IMR-90 (cell line): ENCODE measurements around the gene ASTN2. TPM values are rescaled to one million over a fixed set of nuclear protein-coding genes. Genes with fewer than 3 reads are reported as not detected.

Source experiments
- ATAC-seq: fragments of 200-7000 bp; cut with Tn5 transposase; 2 replicates; pipeline ENCODE4 v1.9.1; 2020; ENCODE audit warnings: low read depth, mild to moderate bottlenecking, moderate library complexity
- BruUV-seq: library from RNA; stranded (reverse); fragments of 400-500 nt; replicated peaks from 2 replicates; lab custom pipeline; 2021; lab: Mats Ljungman, UMichigan
- CTCF ChIA-PET: fragments of 300-600 bp; formaldehyde crosslinking; extraction: SDS; loops from one replicate; lab custom pipeline; 2021; ENCODE audit warnings: antibody characterized with exemption; lab: Yijun Ruan, JAX
- POLR2A ChIA-PET: fragments of 300-600 bp; sonication (Branson Sonifier 250); formaldehyde crosslinking; loops from one replicate; lab custom pipeline; 2022; ENCODE audit warnings: antibody characterized with exemption; ENCODE audit not compliant: unreplicated experiment; lab: Charles Lee
- DNase-seq: peaks from one replicate; pipeline ENCODE4 v3.0.0; 2013
- H2AFZ ChIP-seq: replicated peaks from 2 replicates; pipeline ENCODE3; 2013; ENCODE audit warnings: low read length, mild to moderate bottlenecking; ENCODE audit not compliant: poor library complexity
- H2AK5ac ChIP-seq: 2 replicates; pipeline ENCODE4 v1.6.1; 2013; ENCODE audit warnings: low read depth, low read length, inconsistent platforms
- H2AK9ac ChIP-seq: replicated peaks from 2 replicates; pipeline ENCODE3; 2013; ENCODE audit warnings: mild to moderate bottlenecking, low read depth, low read length, moderate library complexity; ENCODE audit not compliant: poor library complexity
- H2BK120ac ChIP-seq: 2 replicates; pipeline ENCODE4 v1.6.1; 2013; ENCODE audit warnings: low read depth, low read length, inconsistent platforms
- H2BK15ac ChIP-seq: 3 replicates; pipeline ENCODE4 v1.6.1; 2013; ENCODE audit warnings: low read depth, low read length, inconsistent platforms
- H2BK20ac ChIP-seq: 2 replicates; pipeline ENCODE4 v1.6.1; 2013; ENCODE audit warnings: low read depth, mild to moderate bottlenecking, inconsistent platforms, low read length, moderate library complexity
- H2BK5ac ChIP-seq: 2 replicates; pipeline ENCODE4 v1.6.1; 2013; ENCODE audit warnings: mild to moderate bottlenecking, low read depth, low read length, inconsistent platforms; ENCODE audit not compliant: poor library complexity, severe bottlenecking
- H3K14ac ChIP-seq: replicated peaks from 2 replicates; pipeline ENCODE4 v1.6.1; 2013; ENCODE audit warnings: low read depth, low read length, inconsistent platforms
- H3K18ac ChIP-seq: 2 replicates; pipeline ENCODE4 v1.6.1; 2013; ENCODE audit warnings: low read depth, low read length, control low read depth
- H3K23ac ChIP-seq: 2 replicates; pipeline ENCODE4 v1.6.1; 2013; ENCODE audit warnings: low read depth, low read length, inconsistent platforms
- H3K27ac ChIP-seq: 2 replicates; pipeline ENCODE4 v1.5.1; 2013; ENCODE audit warnings: mild to moderate bottlenecking, control low read depth, low read length; ENCODE audit not compliant: insufficient read depth
- H3K27me3 ChIP-seq: 2 replicates; pipeline ENCODE4 v1.6.1; 2013; ENCODE audit warnings: low read length; ENCODE audit not compliant: control insufficient read depth, insufficient read depth
- H3K36me3 ChIP-seq: 2 replicates; pipeline ENCODE4 v1.6.1; 2013; ENCODE audit warnings: low read length, mixed read lengths; ENCODE audit not compliant: control insufficient read depth, insufficient read depth
- H3K4ac ChIP-seq: 2 replicates; pipeline ENCODE4 v1.6.1; 2013; ENCODE audit warnings: low read depth, low read length, inconsistent platforms
- H3K4me1 ChIP-seq: 2 replicates; pipeline ENCODE4 v1.6.1; 2013; ENCODE audit warnings: low read length, mixed read lengths; ENCODE audit not compliant: control insufficient read depth, insufficient read depth
- H3K4me2 ChIP-seq: 2 replicates; pipeline ENCODE4 v1.6.1; 2013; ENCODE audit warnings: low read depth, mild to moderate bottlenecking, control low read depth, low read length, moderate library complexity
- H3K4me3 ChIP-seq: 2 replicates; pipeline ENCODE4 v1.5.1; 2013; ENCODE audit warnings: low read depth, mild to moderate bottlenecking, control low read depth, low read length, moderate library complexity; ENCODE audit not compliant: insufficient read depth
- H3K56ac ChIP-seq: 2 replicates; pipeline ENCODE4 v1.6.1; 2013; ENCODE audit warnings: low read length, inconsistent platforms; ENCODE audit not compliant: insufficient read depth; ENCODE audit errors: extremely low read depth
- H3K79me1 ChIP-seq, 2 experiments: 2 replicates each; pipeline ENCODE4 v1.6.1; 2013; ENCODE audit warnings: low read length in 2 of 2, inconsistent platforms in 1 of 2, low read depth in 1 of 2
- H3K9ac ChIP-seq: 2 replicates; pipeline ENCODE4 v1.6.1; 2013; ENCODE audit warnings: low read depth, low read length, control low read depth
- H3K9me1 ChIP-seq: 2 replicates; pipeline ENCODE4 v1.6.1; 2013; ENCODE audit warnings: low read length, inconsistent platforms; ENCODE audit not compliant: insufficient read depth
- H3K9me3 ChIP-seq: 2 replicates; pipeline ENCODE4 v1.6.1; 2013; ENCODE audit warnings: low read length; ENCODE audit not compliant: control insufficient read depth, insufficient read depth
- H4K20me1 ChIP-seq: 2 replicates; pipeline ENCODE4 v1.6.1; 2013; ENCODE audit warnings: low read length, inconsistent platforms; ENCODE audit not compliant: insufficient read depth
- H4K5ac ChIP-seq: 2 replicates; pipeline ENCODE4 v1.6.1; 2013; ENCODE audit warnings: mild to moderate bottlenecking, low read depth, low read length, control low read depth
- H4K8ac ChIP-seq, 2 experiments: 2 replicates each; pipeline ENCODE4 v1.6.1; 2013; ENCODE audit warnings: low read depth in 2 of 2, low read length in 2 of 2, control low read depth in 1 of 2, inconsistent platforms in 1 of 2
- H4K91ac ChIP-seq: 2 replicates; pipeline ENCODE4 v1.6.1; 2013; ENCODE audit warnings: low read depth, low read length, inconsistent platforms; ENCODE audit not compliant: insufficient read depth
- CEBPB ChIP-seq: IDR thresholded peaks from 2 replicates; pipeline ENCODE4 v1.6.1; 2012; ENCODE audit warnings: low read depth, low read length, improper control_type of control experiment
- CHD1 ChIP-seq: IDR thresholded peaks from 2 replicates; pipeline ENCODE4 v1.6.1; 2012; ENCODE audit warnings: low read depth, low read length, improper control_type of control experiment
- MAFK ChIP-seq: IDR thresholded peaks from 2 replicates; pipeline ENCODE4 v1.6.1; 2012; ENCODE audit warnings: low read depth, low read length, improper control_type of control experiment
- MAZ ChIP-seq: IDR thresholded peaks from 2 replicates; pipeline ENCODE4 v1.6.1; 2012; ENCODE audit warnings: low read depth, mild to moderate bottlenecking, low read length, improper control_type of control experiment, moderate library complexity, borderline replicate concordance
- POLR2A ChIP-seq: IDR thresholded peaks from 2 replicates; pipeline ENCODE4 v1.6.1; 2012; ENCODE audit warnings: mild to moderate bottlenecking, low read depth, low read length
- RCOR1 ChIP-seq: IDR thresholded peaks from 2 replicates; pipeline ENCODE4 v1.6.1; 2012; ENCODE audit warnings: mild to moderate bottlenecking, low read length, improper control_type of control experiment; ENCODE audit not compliant: insufficient replicate concordance
- RFX5 ChIP-seq: IDR thresholded peaks from 2 replicates; pipeline ENCODE4 v1.8.0; 2012; ENCODE audit warnings: low read depth, mild to moderate bottlenecking, low read length, moderate library complexity
- SMC3 ChIP-seq: fragments of 150-350 bp; IDR thresholded peaks from 2 replicates; pipeline ENCODE4 v1.6.1; 2016; ENCODE audit warnings: low read depth, mild to moderate bottlenecking, antibody characterized with exemption, low read length, moderate library complexity
- WGBS, 2 experiments: methylation state at CpG; one replicate each; pipeline versions ENCODE4 v1.1.5 to v1.1.7; 2013; ENCODE audit warnings: missing lambda C conversion rate in 2 of 2; ENCODE audit not compliant: insufficient read length in 1 of 2; ENCODE audit errors: extremely low coverage in 2 of 2; 5-methylcytosine and 5-hydroxymethylcytosine counted together
- dilution Hi-C: fragments of 300-500 bp; cut with HindIII; formaldehyde crosslinking; loops from one replicate; pipeline ENCODE4 v1.14.3; 2018; ENCODE audit warnings: low sequenced_read_pairs; ENCODE audit not compliant: unreplicated experiment
- in situ Hi-C: fragments of 300-500 bp; cut with MboI; formaldehyde crosslinking; loops from 3 replicates; pipeline ENCODE4 v1.14.3; 2019; ENCODE audit warnings: low sequenced_read_pairs, inconsistent platforms, mixed read lengths
- intact Hi-C: fragments of 100-400 bp; cut with micrococcal nuclease; formaldehyde crosslinking; loops from 2 replicates; pipeline ENCODE4 v1.10.0; 2022
- polyA plus RNA-seq, 3 experiments: library from polyadenylated mRNA; depleted of rRNA; stranded (reverse); fragments of >200 nt; gene quantifications; 2 replicates each; pipeline ENCODE4 v1.2.3, GENCODE V29; 2012; ENCODE audit warnings: low replicate concordance in 1 of 3
- total RNA-seq: library from RNA; depleted of rRNA; stranded (reverse); fragments of >200 nt; gene quantifications from 2 replicates; pipeline ENCODE4 v1.2.3, GENCODE V29; 2012
- TF ChIP-seq, protein P1 (sequence below): fragments of 150-350 bp; IDR thresholded peaks from 2 replicates; pipeline ENCODE4 v1.6.1; 2016; ENCODE audit warnings: low read depth, mild to moderate bottlenecking, low read length, moderate library complexity, borderline replicate concordance
- TF ChIP-seq, protein P2 (sequence below): fragments of 150-350 bp; IDR thresholded peaks from 2 replicates; pipeline ENCODE4 v1.6.1; 2017; ENCODE audit warnings: mild to moderate bottlenecking, antibody characterized with exemption, low read length, low read depth

ASTN2 gene
- total and polyA plus RNA-seq, 2 of the 4 experiments (the other 2 are of a cell fraction) = 3.8 to 6.8 TPM

DNA sequence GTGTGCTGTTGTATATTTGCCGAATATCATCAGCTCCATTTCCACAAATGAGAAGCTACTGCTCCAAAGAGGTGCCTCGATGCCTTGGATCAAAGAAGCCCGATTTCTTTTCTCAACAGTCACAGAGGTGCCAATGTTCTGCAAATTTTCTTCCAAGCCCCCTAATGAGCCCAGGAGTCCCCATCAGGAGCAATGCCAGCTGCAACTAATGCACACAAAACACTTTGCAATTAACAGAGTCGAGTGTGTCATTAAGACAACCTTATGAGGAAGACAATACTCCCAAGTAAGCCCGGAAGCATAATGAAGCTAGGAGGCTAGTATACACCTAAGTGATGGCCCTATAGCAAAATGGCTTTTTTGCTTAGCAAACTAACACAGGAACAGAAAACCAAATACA lies 480.7 kb downstream of the ASTN2 start:
- Histone ChIP-seq H3K56ac (no peak overlapping the region), H2BK120ac (no peak overlapping the region), H2AK5ac (no peak overlapping the region), H2BK15ac (no peak overlapping the region), H4K8ac (no peak overlapping the region), H3K4me1 (0 out of 2 replicates have a peak, but pooled peaks cover 2% of the 10 kb centered on the region), H3K4me2 (no peak overlapping the region), H3K18ac (no peak overlapping the region), H3K9ac (no peak overlapping the region), H3K27ac (no peak overlapping the region), H3K79me1 (no peaks in the 10 kb centered on the region), H2AK9ac (no peak overlapping the region), H3K4me3 (no peak overlapping the region), H4K5ac (no peak overlapping the region), H2BK5ac (no peak overlapping the region), H3K14ac (no peak overlapping the region), H3K27me3 (peaks cover 4% of the 10 kb centered on the region; the same call in 1 of the 2 replicates), H2BK20ac (no peak overlapping the region), H4K91ac (no peak overlapping the region), H3K9me3 (no peaks in the 10 kb centered on the region), H3K9me1 (peaks cover 2% of the 10 kb centered on the region; the same call in 1 of the 2 replicates), H3K36me3 (no peaks in the 10 kb centered on the region), H3K4ac (no peak overlapping the region), H3K23ac (no peak overlapping the region), H2AFZ (no peak overlapping the region), H4K20me1 (no peaks in the 10 kb centered on the region)
- dilution Hi-C loops (no loop called here), in situ Hi-C loops (no loop called here), intact Hi-C loops (no loop called here)
- 52% methylated on average over 2 of the region's 5 CpGs; no CpG with 5 or more reads in 1 of the 2 experiments for WGBS, 2 experiments
- no peak for TF ChIP-seq CHD1
- no peak for TF ChIP-seq RFX5
- TF ChIP-seq, protein P1, sequence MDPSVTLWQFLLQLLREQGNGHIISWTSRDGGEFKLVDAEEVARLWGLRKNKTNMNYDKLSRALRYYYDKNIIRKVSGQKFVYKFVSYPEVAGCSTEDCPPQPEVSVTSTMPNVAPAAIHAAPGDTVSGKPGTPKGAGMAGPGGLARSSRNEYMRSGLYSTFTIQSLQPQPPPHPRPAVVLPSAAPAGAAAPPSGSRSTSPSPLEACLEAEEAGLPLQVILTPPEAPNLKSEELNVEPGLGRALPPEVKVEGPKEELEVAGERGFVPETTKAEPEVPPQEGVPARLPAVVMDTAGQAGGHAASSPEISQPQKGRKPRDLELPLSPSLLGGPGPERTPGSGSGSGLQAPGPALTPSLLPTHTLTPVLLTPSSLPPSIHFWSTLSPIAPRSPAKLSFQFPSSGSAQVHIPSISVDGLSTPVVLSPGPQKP = no peak
- TF ChIP-seq RCOR1 = no peak
- TF ChIP-seq CEBPB = no peak
- no peak for TF ChIP-seq POLR2A
- no peak for TF ChIP-seq MAZ
- no peak for TF ChIP-seq MAFK
- TF ChIP-seq, protein P2, sequence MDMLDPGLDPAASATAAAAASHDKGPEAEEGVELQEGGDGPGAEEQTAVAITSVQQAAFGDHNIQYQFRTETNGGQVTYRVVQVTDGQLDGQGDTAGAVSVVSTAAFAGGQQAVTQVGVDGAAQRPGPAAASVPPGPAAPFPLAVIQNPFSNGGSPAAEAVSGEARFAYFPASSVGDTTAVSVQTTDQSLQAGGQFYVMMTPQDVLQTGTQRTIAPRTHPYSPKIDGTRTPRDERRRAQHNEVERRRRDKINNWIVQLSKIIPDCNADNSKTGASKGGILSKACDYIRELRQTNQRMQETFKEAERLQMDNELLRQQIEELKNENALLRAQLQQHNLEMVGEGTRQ = no peak
- no peak for TF ChIP-seq SMC3
- no TSS peak for BruUV-seq
- ChIA-PET CTCF (no interaction called here), POLR2A (no interaction called here)
- no peak for ATAC-seq
- no peak for DNase-seq
